ENCODE measurements around the gene HABP2.

The HABP2 gene

DNA sequence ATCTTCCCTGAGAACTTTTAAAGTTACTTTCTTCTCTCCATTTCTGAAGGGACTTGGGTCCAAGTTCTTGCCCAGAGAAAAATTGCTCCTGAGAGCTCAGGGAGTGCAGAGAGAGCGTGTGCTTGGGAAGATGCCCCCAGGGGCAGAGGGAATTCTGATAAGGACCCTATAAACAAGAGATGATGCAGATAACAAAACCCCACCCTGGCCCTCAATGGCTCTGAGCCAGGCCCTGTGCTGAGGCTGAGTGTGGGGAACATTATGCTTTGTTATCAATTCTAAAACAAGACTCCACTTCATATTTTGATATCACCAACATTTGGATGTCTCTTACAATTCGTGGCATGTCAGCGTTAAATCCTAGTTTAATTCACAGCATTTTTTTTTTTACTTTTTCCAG is 34.4 kb upstream of the HABP2 start:
- Histone ChIP-seq H3K9ac (ENCODE audit: low read depth in 1 of 2, low read length in 2 of 2) (no peak overlapping the region), H3K4me1 (ENCODE audit: control insufficient read depth in 2 of 2, insufficient read depth in 2 of 2, low read length in 2 of 2) (no peaks in the 10 kb centered on the region), H3K9me3 (ENCODE audit: control insufficient read depth in 2 of 2, low read length in 2 of 2) (no peaks in the 10 kb centered on the region), H3K27ac (ENCODE audit: low read depth in 2 of 2, low read length in 2 of 2) (no peak overlapping the region), H3K4me3 (ENCODE audit: low read length in 2 of 2) (no peak overlapping the region), H3K27me3 (ENCODE audit: control insufficient read depth in 2 of 2, insufficient read depth in 2 of 2, low read length in 2 of 2) (peaks cover 0 to 2% of the 10 kb centered on the region in 2 donors), H3K36me3 (ENCODE audit: control insufficient read depth in 2 of 2, insufficient read depth in 2 of 2, low read length in 2 of 2) (no peaks in the 10 kb centered on the region)

GRCh38 chr10:113518816-113519591 is 33.8 kb upstream of the HABP2 start:
- Histone ChIP-seq H3K4me1 (ENCODE audit: control insufficient read depth in 2 of 2, insufficient read depth in 2 of 2, low read length in 2 of 2) (no peaks in the 10 kb centered on the region), H3K9ac (ENCODE audit: low read depth in 1 of 2, low read length in 2 of 2) (no peak overlapping the region), H3K9me3 (ENCODE audit: control insufficient read depth in 2 of 2, low read length in 2 of 2) (no peaks in the 10 kb centered on the region), H3K36me3 (ENCODE audit: control insufficient read depth in 2 of 2, insufficient read depth in 2 of 2, low read length in 2 of 2) (no peaks in the 10 kb centered on the region), H3K27me3 (ENCODE audit: control insufficient read depth in 2 of 2, insufficient read depth in 2 of 2, low read length in 2 of 2) (peaks cover 0 to 2% of the 10 kb centered on the region in 2 donors), H3K4me3 (ENCODE audit: low read length in 2 of 2) (no peak overlapping the region), H3K27ac (ENCODE audit: low read depth in 2 of 2, low read length in 2 of 2) (no peak overlapping the region)

- H3K27ac ChIP-seq (ENCODE audit: low read depth in 2 of 2, low read length in 2 of 2) = no peak overlapping the region
- no peaks in the 10 kb centered on the region for H3K9me3 ChIP-seq (ENCODE audit: control insufficient read depth in 2 of 2, low read length in 2 of 2)
- no peak overlapping the region for H3K9ac ChIP-seq (ENCODE audit: low read depth in 1 of 2, low read length in 2 of 2)
Measured at GRCh38 chr10:113519681-113520115, 33.2 kb upstream of the HABP2 start.

GRCh38 chr10:113520261-113520660 is 32.6 kb upstream of the HABP2 start:
- H3K4me1 ChIP-seq (ENCODE audit: control insufficient read depth in 2 of 2, insufficient read depth in 2 of 2, low read length in 2 of 2) = no peaks in the 10 kb centered on the region
- no peak overlapping the region for H3K4me3 ChIP-seq (ENCODE audit: low read length in 2 of 2)
- H3K9me3 ChIP-seq (ENCODE audit: control insufficient read depth in 2 of 2, low read length in 2 of 2) = no peaks in the 10 kb centered on the region
- no peaks in the 10 kb centered on the region for H3K27me3 ChIP-seq (ENCODE audit: control insufficient read depth in 2 of 2, insufficient read depth in 2 of 2, low read length in 2 of 2)
- no peaks in the 10 kb centered on the region for H3K36me3 ChIP-seq (ENCODE audit: control insufficient read depth in 2 of 2, insufficient read depth in 2 of 2, low read length in 2 of 2)
- no peak overlapping the region for H3K27ac ChIP-seq (ENCODE audit: low read depth in 2 of 2, low read length in 2 of 2)
- no peak overlapping the region for H3K9ac ChIP-seq (ENCODE audit: low read depth in 1 of 2, low read length in 2 of 2)

More at GRCh38 chr10:113519681-113520115, 33.2 kb upstream of the HABP2 start:
- Histone ChIP-seq H3K36me3 (ENCODE audit: control insufficient read depth in 2 of 2, insufficient read depth in 2 of 2, low read length in 2 of 2) (no peaks in the 10 kb centered on the region), H3K4me3 (ENCODE audit: low read length in 2 of 2) (no peak overlapping the region), H3K27me3 (ENCODE audit: control insufficient read depth in 2 of 2, insufficient read depth in 2 of 2, low read length in 2 of 2) (peaks cover 0 to 2% of the 10 kb centered on the region in 2 donors), H3K4me1 (ENCODE audit: control insufficient read depth in 2 of 2, insufficient read depth in 2 of 2, low read length in 2 of 2) (no peaks in the 10 kb centered on the region)

- Histone ChIP-seq H3K4me1 (ENCODE audit: control insufficient read depth in 2 of 2, insufficient read depth in 2 of 2, low read length in 2 of 2) (no peaks in the 10 kb centered on the region), H3K9ac (ENCODE audit: low read depth in 1 of 2, low read length in 2 of 2) (no peak overlapping the region)
Measured at GRCh38 chr10:113520690-113521474, 32.0 kb upstream of the HABP2 start.

DNA sequence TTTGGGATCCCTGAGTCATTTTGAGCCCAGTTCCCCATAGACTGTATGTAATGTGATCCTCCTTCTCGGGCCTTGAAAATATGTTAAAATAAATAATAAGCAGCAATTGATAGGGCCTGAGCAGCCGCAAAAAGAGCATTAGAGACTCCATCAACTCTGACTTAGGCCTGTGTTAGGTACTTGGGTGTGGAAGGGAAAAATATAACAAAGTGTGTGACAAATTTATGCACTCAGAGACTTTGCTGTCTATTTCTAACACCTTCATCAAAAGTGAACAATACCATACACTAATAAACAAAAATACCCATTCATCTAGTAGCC is 31.4 kb upstream of the HABP2 start:
- Histone ChIP-seq H3K9me3 (ENCODE audit: control insufficient read depth in 2 of 2, low read length in 2 of 2) (no peaks in the 10 kb centered on the region), H3K27ac (ENCODE audit: low read depth in 2 of 2, low read length in 2 of 2) (no peak overlapping the region)

More at GRCh38 chr10:113520690-113521474, 32.0 kb upstream of the HABP2 start:
- Histone ChIP-seq H3K27me3 (ENCODE audit: control insufficient read depth in 2 of 2, insufficient read depth in 2 of 2, low read length in 2 of 2) (no peaks in the 10 kb centered on the region), H3K36me3 (ENCODE audit: control insufficient read depth in 2 of 2, insufficient read depth in 2 of 2, low read length in 2 of 2) (no peaks in the 10 kb centered on the region), H3K9me3 (ENCODE audit: control insufficient read depth in 2 of 2, low read length in 2 of 2) (no peaks in the 10 kb centered on the region), H3K4me3 (ENCODE audit: low read length in 2 of 2) (no peak overlapping the region), H3K27ac (ENCODE audit: low read depth in 2 of 2, low read length in 2 of 2) (no peak overlapping the region)

GRCh38 chr10:113522460-113522859 is 30.4 kb upstream of the HABP2 start:
- Histone ChIP-seq H3K4me1 (ENCODE audit: control insufficient read depth in 2 of 2, insufficient read depth in 2 of 2, low read length in 2 of 2) (no peaks in the 10 kb centered on the region), H3K36me3 (ENCODE audit: control insufficient read depth in 2 of 2, insufficient read depth in 2 of 2, low read length in 2 of 2) (no peaks in the 10 kb centered on the region), H3K27ac (ENCODE audit: low read depth in 2 of 2, low read length in 2 of 2) (no peak overlapping the region), H3K27me3 (ENCODE audit: control insufficient read depth in 2 of 2, insufficient read depth in 2 of 2, low read length in 2 of 2) (no peaks in the 10 kb centered on the region), H3K9me3 (ENCODE audit: control insufficient read depth in 2 of 2, low read length in 2 of 2) (no peaks in the 10 kb centered on the region), H3K9ac (ENCODE audit: low read depth in 1 of 2, low read length in 2 of 2) (no peak overlapping the region), H3K4me3 (ENCODE audit: low read length in 2 of 2) (no peak overlapping the region)

More for the DNA sequence above, 31.4 kb upstream of the HABP2 start:
- Histone ChIP-seq H3K27me3 (ENCODE audit: control insufficient read depth in 2 of 2, insufficient read depth in 2 of 2, low read length in 2 of 2) (no peaks in the 10 kb centered on the region), H3K9ac (ENCODE audit: low read depth in 1 of 2, low read length in 2 of 2) (no peak overlapping the region), H3K36me3 (ENCODE audit: control insufficient read depth in 2 of 2, insufficient read depth in 2 of 2, low read length in 2 of 2) (no peaks in the 10 kb centered on the region), H3K4me3 (ENCODE audit: low read length in 2 of 2) (no peak overlapping the region), H3K4me1 (ENCODE audit: control insufficient read depth in 2 of 2, insufficient read depth in 2 of 2, low read length in 2 of 2) (no peaks in the 10 kb centered on the region)

GRCh38 chr10:113523071-113523470 is 29.8 kb upstream of the HABP2 start:
- Histone ChIP-seq H3K9ac (ENCODE audit: low read depth in 1 of 2, low read length in 2 of 2) (no peak overlapping the region), H3K27ac (ENCODE audit: low read depth in 2 of 2, low read length in 2 of 2) (no peak overlapping the region), H3K36me3 (ENCODE audit: control insufficient read depth in 2 of 2, insufficient read depth in 2 of 2, low read length in 2 of 2) (no peaks in the 10 kb centered on the region), H3K4me3 (ENCODE audit: low read length in 2 of 2) (no peak overlapping the region), H3K27me3 (ENCODE audit: control insufficient read depth in 2 of 2, insufficient read depth in 2 of 2, low read length in 2 of 2) (no peaks in the 10 kb centered on the region), H3K4me1 (ENCODE audit: control insufficient read depth in 2 of 2, insufficient read depth in 2 of 2, low read length in 2 of 2) (no peaks in the 10 kb centered on the region), H3K9me3 (ENCODE audit: control insufficient read depth in 2 of 2, low read length in 2 of 2) (no peaks in the 10 kb centered on the region)

- no peaks in the 10 kb centered on the region for H3K36me3 ChIP-seq (ENCODE audit: control insufficient read depth in 2 of 2, insufficient read depth in 2 of 2, low read length in 2 of 2)
- H3K4me3 ChIP-seq (ENCODE audit: low read length in 2 of 2) = no peak overlapping the region
- no peaks in the 10 kb centered on the region for H3K4me1 ChIP-seq (ENCODE audit: control insufficient read depth in 2 of 2, insufficient read depth in 2 of 2, low read length in 2 of 2)
- no peaks in the 10 kb centered on the region for H3K9me3 ChIP-seq (ENCODE audit: control insufficient read depth in 2 of 2, low read length in 2 of 2)
- H3K27ac ChIP-seq (ENCODE audit: low read depth in 2 of 2, low read length in 2 of 2) = no peak overlapping the region
- no peaks in the 10 kb centered on the region for H3K27me3 ChIP-seq (ENCODE audit: control insufficient read depth in 2 of 2, insufficient read depth in 2 of 2, low read length in 2 of 2)
- H3K9ac ChIP-seq (ENCODE audit: low read depth in 1 of 2, low read length in 2 of 2) = no peak overlapping the region
Measured at GRCh38 chr10:113523628-113524027, 29.2 kb upstream of the HABP2 start.

DNA sequence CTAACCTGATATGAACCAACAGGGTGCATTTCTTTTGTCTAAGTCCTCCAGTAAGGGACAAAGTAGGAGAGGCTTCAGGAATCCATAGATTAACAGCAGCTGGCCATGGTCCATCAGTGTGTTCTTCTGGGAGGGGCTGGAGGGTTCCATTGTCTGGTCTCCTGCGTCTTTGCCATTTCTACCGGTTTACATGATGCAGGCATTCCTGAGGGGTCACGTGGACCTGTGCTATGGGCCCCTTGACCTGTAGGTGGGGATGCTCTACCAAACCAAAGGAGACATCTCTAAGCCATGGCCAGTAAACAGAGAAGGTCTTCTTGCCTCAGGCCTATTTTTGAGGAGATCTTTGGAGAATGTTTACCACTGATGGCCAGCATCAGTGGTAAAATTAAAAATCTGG is 28.7 kb upstream of the HABP2 start:
- Histone ChIP-seq H3K27ac (ENCODE audit: low read depth in 2 of 2, low read length in 2 of 2) (no peak overlapping the region), H3K4me1 (ENCODE audit: control insufficient read depth in 2 of 2, insufficient read depth in 2 of 2, low read length in 2 of 2) (no peaks in the 10 kb centered on the region), H3K9ac (ENCODE audit: low read depth in 1 of 2, low read length in 2 of 2) (no peak overlapping the region), H3K9me3 (ENCODE audit: control insufficient read depth in 2 of 2, low read length in 2 of 2) (no peaks in the 10 kb centered on the region), H3K27me3 (ENCODE audit: control insufficient read depth in 2 of 2, insufficient read depth in 2 of 2, low read length in 2 of 2) (no peaks in the 10 kb centered on the region), H3K36me3 (ENCODE audit: control insufficient read depth in 2 of 2, insufficient read depth in 2 of 2, low read length in 2 of 2) (no peaks in the 10 kb centered on the region), H3K4me3 (ENCODE audit: low read length in 2 of 2) (no peak overlapping the region)

All from mucosa of rectum (tissue), 2 donors.